ENCODE data around the gene PDCD1. TPM values are rescaled to one million over a fixed set of nuclear protein-coding genes. Genes with fewer than 3 reads are reported as not detected.

The PDCD1 gene
- total and polyA plus RNA-seq, 12 donors, result 1.3 to 14.2 (median 3.2) TPM

Other genes with a start within 250 kb of the PDCD1 start
- gene THAP4, start 221.7 kb downstream of the PDCD1 start, total RNA-seq, result 100 to 1,000 TPM in 1 of 10 donors, 10 to 100 TPM in 9; 68.7 to 101 (median 75.4) TPM
- gene THAP4, start 221.7 kb downstream of the PDCD1 start, polyA plus RNA-seq, result 10 to 100 TPM; 80.7 to 92.5 TPM
- 10 to 100 TPM; 34.7 to 52.1 (median 41.2) TPM for gene ATG4B, start 221.2 kb downstream of the PDCD1 start, total RNA-seq
- 10 to 100 TPM; 51.1 to 55.7 TPM for gene ATG4B, start 221.2 kb downstream of the PDCD1 start, polyA plus RNA-seq
- gene DTYMK, start 172.1 kb downstream of the PDCD1 start, total RNA-seq, result 10 to 100 TPM in 3 of 10 donors, 1 to 10 TPM in 7; 6.4 to 12.4 (median 9.3) TPM
- 10 to 100 TPM in 1 of 2 donors, 1 to 10 TPM in 1; 9.2 to 18.5 TPM for gene DTYMK, start 172.1 kb downstream of the PDCD1 start, polyA plus RNA-seq
- 10 to 100 TPM; 10.4 to 24.6 (median 17.4) TPM for gene ING5, start 156.9 kb downstream of the PDCD1 start, total RNA-seq
- gene ING5, start 156.9 kb downstream of the PDCD1 start, polyA plus RNA-seq, result 10 to 100 TPM; 19.0 to 49.9 TPM
- gene D2HGDH, start 124.3 kb downstream of the PDCD1 start, total RNA-seq, result 10 to 100 TPM; 15.1 to 22.8 (median 19.1) TPM
- gene D2HGDH, start 124.3 kb downstream of the PDCD1 start, polyA plus RNA-seq, result 10 to 100 TPM in 1 of 2 donors, 1 to 10 TPM in 1; 7.6 to 24.7 TPM
- gene GAL3ST2, start 82.1 kb downstream of the PDCD1 start, total RNA-seq, result under 1 TPM in 3 of 10 donors, not detected in 7; 0.19 to 0.28 (median 0.23) TPM
- gene GAL3ST2, start 82.1 kb downstream of the PDCD1 start, polyA plus RNA-seq, result not detected
- gene NEU4, start 49.7 kb downstream of the PDCD1 start, total RNA-seq, result 1 to 10 TPM in 1 of 10 donors, under 1 TPM in 7, not detected in 2; 0.07 to 1.2 (median 0.46) TPM
- 1 to 10 TPM in 1 of 2 donors, under 1 TPM in 1; 0.22 to 1.0 TPM for gene NEU4, start 49.7 kb downstream of the PDCD1 start, polyA plus RNA-seq
- not detected for gene RTP5, start 10.8 kb upstream of the PDCD1 start, total RNA-seq
- under 1 TPM in 1 of 2 donors, not detected in 1; 0.15 TPM for gene RTP5, start 10.8 kb upstream of the PDCD1 start, polyA plus RNA-seq